Brain microvascular endothelial cell (primary cell): ENCODE measurements around the gene ZNF485.
"Not testable (repeated sequence)": the region's sequence is repeated elsewhere in the genome, so short reads cannot be mapped to it uniquely, and the experiment has no call there.

Source experiments
- DNase-seq: peaks from one replicate; pipeline ENCODE4 v3.0.0-alpha.2; 2020
- H3K27ac ChIP-seq: fragments of 250-450 bp; sonication (Bioruptor Pico); 2 replicates; pipeline ENCODE4 v1.5.1; 2020; ENCODE audit warnings: mild to moderate bottlenecking, moderate library complexity
- H3K27me3 ChIP-seq: fragments of 250-450 bp; sonication (Bioruptor Pico); replicated peaks from 2 replicates; pipeline ENCODE4 v1.5.1; 2020; ENCODE audit warnings: mild to moderate bottlenecking
- H3K36me3 ChIP-seq: fragments of 250-450 bp; sonication (Bioruptor Pico); replicated peaks from 2 replicates; pipeline ENCODE4 v1.5.1; 2020; ENCODE audit warnings: mild to moderate bottlenecking
- H3K4me3 ChIP-seq: 2 replicates; pipeline ENCODE4 v1.5.1; 2011; ENCODE audit warnings: low read depth, mild to moderate bottlenecking, control low read depth, low read length, moderate library complexity
- in situ Hi-C: cut with HindIII; loops from 2 replicates; pipeline ENCODE4 v1.10.0; 2017; ENCODE audit warnings: low sequenced_read_pairs, low pct_ligation_motif_present
- TF ChIP-seq, protein P1 (sequence below): IDR thresholded peaks from 2 replicates; pipeline ENCODE4 v1.5.1; 2011; ENCODE audit warnings: low read depth, mild to moderate bottlenecking, moderate library complexity, low read length, control low read depth, inconsistent platforms; ENCODE audit errors: missing control alignments

ZNF485 gene

DNA sequence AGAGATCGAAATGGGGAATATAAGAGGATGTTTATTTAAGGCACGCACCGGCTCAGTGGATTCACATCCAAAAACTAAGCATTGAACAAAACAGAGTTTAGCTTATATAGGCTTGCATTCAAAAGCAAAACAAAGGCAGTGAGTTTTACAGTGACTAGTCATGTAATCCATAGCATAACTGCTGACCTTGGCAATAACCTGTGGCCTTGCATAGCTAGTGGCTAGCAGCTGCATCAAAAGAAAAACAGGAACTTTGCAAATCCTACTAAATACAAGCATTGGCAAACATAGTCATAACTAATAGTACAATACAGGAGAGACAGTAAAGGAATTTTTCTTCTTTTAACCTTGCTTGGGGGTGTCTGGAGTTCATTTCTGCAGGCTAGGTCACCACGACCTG lies 9.7 kb upstream of the ZNF485 start:
- Histone ChIP-seq H3K27me3 (no peaks in the 10 kb centered on the region), H3K27ac (no peak overlapping the region), H3K4me3 (no peak overlapping the region), H3K36me3 (no peaks in the 10 kb centered on the region)
- in situ Hi-C loops: no loop called here
- TF ChIP-seq, protein P1, sequence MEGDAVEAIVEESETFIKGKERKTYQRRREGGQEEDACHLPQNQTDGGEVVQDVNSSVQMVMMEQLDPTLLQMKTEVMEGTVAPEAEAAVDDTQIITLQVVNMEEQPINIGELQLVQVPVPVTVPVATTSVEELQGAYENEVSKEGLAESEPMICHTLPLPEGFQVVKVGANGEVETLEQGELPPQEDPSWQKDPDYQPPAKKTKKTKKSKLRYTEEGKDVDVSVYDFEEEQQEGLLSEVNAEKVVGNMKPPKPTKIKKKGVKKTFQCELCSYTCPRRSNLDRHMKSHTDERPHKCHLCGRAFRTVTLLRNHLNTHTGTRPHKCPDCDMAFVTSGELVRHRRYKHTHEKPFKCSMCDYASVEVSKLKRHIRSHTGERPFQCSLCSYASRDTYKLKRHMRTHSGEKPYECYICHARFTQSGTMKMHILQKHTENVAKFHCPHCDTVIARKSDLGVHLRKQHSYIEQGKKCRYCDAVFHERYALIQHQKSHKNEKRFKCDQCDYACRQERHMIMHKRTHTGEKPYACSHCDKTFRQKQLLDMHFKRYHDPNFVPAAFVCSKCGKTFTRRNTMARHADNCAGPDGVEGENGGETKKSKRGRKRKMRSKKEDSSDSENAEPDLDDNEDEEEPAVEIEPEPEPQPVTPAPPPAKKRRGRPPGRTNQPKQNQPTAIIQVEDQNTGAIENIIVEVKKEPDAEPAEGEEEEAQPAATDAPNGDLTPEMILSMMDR: no peak
- no peak for DNase-seq

GRCh38 chr10:43598446-43598845 lies 7.8 kb upstream of the ZNF485 start:
- TF ChIP-seq, protein P1: no peak
- peak; percentile 56 for DNase-seq
- no peaks in the 10 kb centered on the region for H3K27me3 ChIP-seq
- no peak overlapping the region for H3K4me3 ChIP-seq
- H3K27ac ChIP-seq: no peak overlapping the region
- in situ Hi-C loops: no loop called here
- no peaks in the 10 kb centered on the region for H3K36me3 ChIP-seq

DNA sequence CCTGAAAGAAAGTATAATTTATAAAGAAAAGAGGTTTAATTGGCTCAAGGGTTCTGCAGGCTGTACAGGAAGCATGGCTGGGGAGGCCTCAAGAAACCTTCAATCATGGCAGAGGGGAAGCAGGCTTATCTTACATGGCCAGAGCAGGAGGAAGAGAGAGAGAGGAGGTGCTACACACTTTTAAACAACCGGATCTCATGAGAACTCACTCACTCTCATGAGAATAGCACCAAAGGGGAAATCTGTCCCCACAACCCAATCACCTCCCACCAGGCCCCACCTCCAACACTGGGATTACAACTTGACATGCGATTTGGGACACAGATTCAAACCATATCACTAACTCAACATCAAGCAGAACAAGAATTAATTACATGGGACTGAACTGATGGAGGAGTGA lies 6.9 kb upstream of the ZNF485 start:
- TF ChIP-seq, protein P1: no peak
- Histone ChIP-seq H3K27me3 (no peaks in the 10 kb centered on the region), H3K4me3 (no peak overlapping the region), H3K36me3 (no peaks in the 10 kb centered on the region), H3K27ac (no peak overlapping the region)
- no peak for DNase-seq
- in situ Hi-C loops: no loop called here

DNA sequence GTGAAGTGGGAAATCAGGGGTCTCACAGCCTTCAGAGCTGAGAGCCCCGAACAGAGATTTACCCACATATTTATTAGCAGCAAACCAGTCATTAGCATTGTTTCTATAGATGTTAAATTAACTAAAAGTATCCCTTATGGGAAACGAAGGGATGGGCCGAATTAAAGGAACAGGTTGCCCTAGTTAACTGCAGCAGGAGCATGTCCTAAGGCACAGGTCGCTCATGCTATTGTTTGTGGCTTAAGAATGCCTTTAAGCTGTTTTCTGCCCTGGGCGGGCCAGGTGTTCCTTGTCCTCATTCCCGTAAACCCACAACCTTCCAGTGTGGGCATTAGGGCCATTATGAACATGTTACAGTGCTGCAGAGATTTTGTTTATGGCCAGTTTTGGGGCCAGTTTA lies 4.7 kb upstream of the ZNF485 start:
- H3K27ac ChIP-seq, DNase-seq, H3K27me3 ChIP-seq, H3K4me3 ChIP-seq, H3K36me3 ChIP-seq, in situ Hi-C loops: not testable (repeated sequence)

- in situ Hi-C loops: no loop called here
- H3K27ac ChIP-seq: no peak overlapping the region
- H3K36me3 ChIP-seq: no peaks in the 10 kb centered on the region
- DNase-seq: no peak
- peak overlapping the region; percentile 74 for H3K4me3 ChIP-seq
- TF ChIP-seq, protein P1: peak; percentile 12
- no peaks in the 10 kb centered on the region for H3K27me3 ChIP-seq
Measured at GRCh38 chr10:43605850-43606322, 352 bp upstream of the ZNF485 start.

DNA sequence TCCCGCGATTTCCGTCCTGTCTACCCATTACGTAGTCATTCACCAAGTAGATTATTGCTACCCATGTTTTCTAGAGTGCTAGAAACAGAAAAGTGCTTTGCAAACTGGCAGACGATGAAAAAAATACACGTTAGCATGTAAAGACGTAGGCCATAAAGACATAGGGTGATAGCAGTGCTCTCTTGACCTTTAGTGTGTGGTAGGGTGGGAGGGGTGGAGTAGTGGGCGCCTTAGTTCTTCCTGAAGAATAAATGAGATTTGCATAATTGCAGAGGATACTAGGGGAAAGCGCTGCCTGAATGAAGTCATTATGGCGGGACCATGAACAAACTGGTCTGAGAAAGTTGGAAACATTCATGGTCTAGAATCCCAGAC lies 948 bp downstream of the ZNF485 start:
- Histone ChIP-seq H3K27ac (no peak overlapping the region), H3K36me3 (no peaks in the 10 kb centered on the region), H3K4me3 (peak overlapping the region; percentile 74), H3K27me3 (no peaks in the 10 kb centered on the region)
- in situ Hi-C loops: no loop called here
- no peak for DNase-seq
- TF ChIP-seq, protein P1: no peak
